Cerebellar cortex (tissue), 1 donor: ENCODE data around the gene PHF19.

Experiments used
- DNase-seq: peaks from one replicate; pipeline ENCODE4 v3.0.0-alpha.2; 2015; ENCODE audit warnings: low spot score

The PHF19 gene

GRCh38 chr9:120876842-120877240 lies at the start of gene PHF19:
Gene PHF19, minus strand, starts transcription at chr9:120877188. Its CDS starts 2,447 bp downstream, at chr9:120874741.
- no peak for DNase-seq

- no peak for DNase-seq
Observed at GRCh38 chr9:120926397-120926928, 49.5 kb upstream of the PHF19 start, which contains the start of gene TRAF1. Gene TRAF1, minus strand, starts transcription at chr9:120926796. Its CDS starts 721 bp downstream, at chr9:120926075.

GRCh38 chr9:120925535-120926396 lies 48.8 kb upstream of the PHF19 start:
- no peak for DNase-seq

- no peak for DNase-seq
Observed at GRCh38 chr9:120924698-120925534, 47.9 kb upstream of the PHF19 start.

DNA sequence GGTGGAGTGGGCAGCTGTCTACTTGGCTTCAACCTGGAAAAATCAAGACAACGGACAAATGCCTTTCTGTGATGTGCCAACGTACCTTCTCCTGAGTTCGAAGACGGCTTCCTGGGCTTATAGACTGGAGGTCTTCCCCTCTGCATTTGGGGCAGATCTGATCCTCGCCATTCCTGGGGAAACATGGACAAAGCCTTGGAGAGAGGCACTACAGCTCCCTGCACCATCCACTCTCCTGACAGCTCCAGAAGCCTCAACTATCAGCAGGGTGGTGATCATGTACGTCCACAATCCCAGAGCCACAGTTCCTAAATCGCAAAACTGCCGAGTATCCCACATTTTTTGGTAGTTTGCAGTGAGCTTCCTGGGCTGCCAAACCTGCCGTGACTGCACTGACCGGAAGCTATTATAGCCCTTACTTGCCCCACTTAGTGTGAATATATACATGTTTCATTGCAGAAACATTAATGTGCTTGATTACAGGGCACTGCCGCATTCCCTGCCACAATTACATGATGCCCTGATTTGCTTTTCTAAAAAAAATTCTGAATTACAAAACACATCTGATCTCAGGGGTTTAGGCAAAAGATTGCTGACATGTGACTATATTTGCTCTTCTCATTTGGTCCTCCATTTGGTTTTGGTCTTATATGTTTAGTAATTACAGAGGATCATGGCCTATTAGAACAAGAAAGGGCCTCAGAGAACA lies 46.8 kb upstream of the PHF19 start:
- no peak for DNase-seq

GRCh38 chr9:120922404-120923195 lies 45.6 kb upstream of the PHF19 start:
- no peak for DNase-seq

DNA sequence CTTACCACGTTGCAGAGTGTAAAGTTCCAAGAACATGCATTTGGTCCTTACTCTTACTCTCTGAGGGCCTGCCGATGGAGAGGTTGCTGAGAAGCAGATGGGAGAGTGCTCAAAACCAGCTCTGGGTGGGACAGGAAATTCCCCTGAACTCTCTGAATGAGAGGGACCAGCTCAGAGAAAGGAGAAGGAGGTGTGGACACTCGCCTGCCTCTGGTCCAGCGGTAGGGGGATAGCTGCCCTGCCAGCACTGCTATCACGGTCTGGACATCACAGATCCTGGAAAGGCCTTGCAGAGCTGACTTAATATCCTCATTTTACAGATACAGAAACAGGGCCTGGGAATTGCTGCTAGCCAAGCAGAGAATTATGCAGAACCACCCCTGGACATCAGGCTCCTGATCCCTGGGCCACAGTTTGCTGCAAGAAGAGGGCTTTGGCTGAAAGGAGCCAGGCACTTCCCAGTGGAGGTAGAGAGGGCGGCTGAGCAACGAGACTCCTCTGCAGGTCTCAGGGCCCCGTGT lies 44.7 kb upstream of the PHF19 start:
- DNase-seq, result no peak

- no peak for DNase-seq
Observed at GRCh38 chr9:120920806-120921178, 43.8 kb upstream of the PHF19 start.

DNA sequence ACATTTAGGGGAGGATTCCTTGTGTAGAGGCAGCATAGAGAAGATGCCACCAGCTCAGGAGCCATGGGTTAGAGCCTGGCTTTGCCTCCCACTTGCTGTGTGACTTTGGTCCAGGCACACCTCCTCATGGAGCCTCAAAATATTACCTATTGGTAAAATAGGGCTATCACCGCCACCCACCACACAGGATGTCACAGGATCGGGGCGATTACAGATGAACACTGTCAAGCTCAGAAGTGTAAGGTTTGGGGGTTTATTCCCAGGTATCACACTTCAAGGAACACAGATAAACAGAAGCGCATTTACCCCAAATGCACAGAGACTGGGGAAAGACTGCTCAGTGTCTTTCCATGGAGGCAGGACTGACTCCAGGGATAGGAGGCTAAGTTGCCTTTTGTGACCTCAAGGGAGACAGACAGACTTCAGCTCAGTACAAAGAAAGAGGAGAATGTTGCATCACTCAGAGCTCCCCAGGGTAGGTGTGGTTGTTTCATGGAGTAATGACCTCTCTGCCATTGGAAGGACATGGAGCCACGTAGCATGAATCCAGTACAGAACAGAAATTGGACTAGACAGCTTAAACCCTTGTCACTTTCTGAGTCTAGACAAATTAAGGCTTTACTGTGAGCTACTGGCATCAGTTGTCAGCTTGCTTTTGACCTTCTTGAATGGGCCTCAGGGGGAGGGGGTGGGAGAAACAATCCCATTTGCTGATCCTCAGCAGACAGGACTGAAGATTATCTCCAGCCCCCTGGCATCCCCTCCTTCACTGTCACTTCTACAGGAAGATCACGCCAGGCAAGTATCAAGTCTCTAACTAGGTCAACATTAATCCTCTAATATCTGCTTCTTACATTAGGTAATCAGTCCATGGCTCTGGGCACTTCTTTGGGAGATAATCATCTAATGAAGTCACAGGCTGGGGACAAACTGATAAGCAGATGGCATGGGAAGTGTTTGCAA lies 43.1 kb upstream of the PHF19 start:
- DNase-seq, result no peak

DNA sequence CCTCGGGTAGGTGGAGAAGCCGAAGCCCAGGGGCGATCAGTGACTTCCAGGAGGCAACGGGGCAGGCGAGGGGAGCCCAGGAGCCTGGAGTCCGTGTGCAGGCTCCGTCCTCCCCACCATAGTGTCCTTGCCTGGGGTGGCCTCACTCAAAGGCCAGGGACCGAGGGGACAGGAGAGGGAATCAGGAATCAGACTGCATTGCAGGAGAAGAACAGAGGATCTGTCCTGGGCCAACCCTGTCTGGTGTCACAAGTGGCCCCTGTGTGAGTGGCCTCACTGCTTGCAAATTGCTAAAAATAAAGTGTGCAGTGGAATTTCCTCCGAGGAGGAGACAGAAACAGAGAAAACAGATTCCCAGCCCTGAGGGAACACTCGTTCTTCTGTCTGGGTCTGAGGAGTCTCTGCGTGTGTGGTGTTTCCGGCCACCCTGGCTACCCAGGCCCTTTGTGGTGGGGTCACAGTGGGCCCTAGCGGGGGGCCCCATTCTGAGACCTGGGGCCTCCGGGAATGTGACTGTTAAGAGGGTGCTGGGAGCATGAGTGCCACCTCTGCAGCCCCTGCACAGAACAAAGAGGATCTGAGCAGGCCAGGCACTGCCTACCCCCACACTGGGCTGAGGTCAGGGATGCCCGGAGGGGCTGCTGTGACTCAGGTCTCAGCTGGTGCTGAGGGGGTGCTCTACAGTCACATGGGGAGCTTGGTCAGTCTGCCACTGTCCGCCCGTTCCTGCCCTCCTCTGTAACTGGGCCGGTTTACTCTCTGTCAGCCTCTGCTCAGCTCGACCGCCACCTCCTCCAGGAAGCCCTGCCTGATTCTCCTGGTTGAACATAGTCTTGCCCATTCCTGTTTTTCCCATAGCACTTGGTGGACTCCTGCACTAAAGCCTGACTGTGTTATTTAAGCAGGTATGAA lies 42.2 kb upstream of the PHF19 start:
- no peak for DNase-seq

- DNase-seq, result no peak
Observed at GRCh38 chr9:120917929-120918762, 41.2 kb upstream of the PHF19 start.

DNA sequence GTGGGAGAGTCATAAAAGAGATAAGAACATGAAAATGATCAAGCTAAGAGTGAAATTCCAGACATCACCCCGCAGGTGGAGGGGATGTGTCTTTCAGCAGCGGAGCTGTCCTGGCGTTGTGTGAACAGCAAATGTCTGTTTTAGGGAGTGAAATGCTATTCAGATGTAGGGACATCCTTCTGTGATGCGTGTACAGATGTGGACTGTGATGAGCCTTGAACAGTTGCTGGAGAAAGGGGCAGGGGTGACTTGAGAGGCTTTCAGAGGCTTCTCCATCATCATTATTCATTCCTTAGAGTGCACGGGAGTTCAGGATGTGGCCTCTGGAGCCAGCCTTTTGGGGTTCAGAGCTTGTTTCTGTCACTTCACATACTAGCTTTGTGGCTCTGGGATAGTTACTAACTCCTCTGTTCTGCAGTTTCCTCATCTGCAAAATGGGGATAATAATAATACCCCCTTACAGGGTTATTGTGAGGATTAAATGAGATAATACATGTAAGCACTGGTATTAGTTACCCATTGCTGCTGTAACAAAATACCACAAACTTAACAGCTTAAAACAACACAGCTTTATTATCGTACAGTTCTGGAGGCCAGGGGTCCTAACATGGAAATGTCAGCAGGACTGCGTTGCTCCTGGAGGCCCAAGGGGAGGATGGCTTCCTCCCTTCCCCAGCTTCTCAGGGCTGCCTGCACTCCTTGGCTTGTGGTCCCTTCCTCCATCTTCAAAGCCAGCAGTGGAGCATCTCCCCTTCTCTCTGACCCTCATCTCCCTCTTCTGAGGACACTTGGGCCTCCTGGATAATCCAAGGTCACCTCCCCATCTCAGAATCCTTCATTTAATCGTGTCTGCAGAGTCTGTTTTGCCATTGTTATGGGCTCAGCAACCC lies 40.2 kb upstream of the PHF19 start:
- DNase-seq, result no peak

- no peak for DNase-seq
Observed at GRCh38 chr9:120916588-120916987, 39.6 kb upstream of the PHF19 start.

GRCh38 chr9:120915854-120916470 lies 39.0 kb upstream of the PHF19 start:
- DNase-seq, result no peak

- no peak for DNase-seq
Observed at GRCh38 chr9:120914953-120915352, 38.0 kb upstream of the PHF19 start.

GRCh38 chr9:120914396-120914795 lies 37.4 kb upstream of the PHF19 start:
- DNase-seq, result no peak
